K562 (cell line): ENCODE measurements around the gene DCUN1D2. TPM values are rescaled to one million over a fixed set of nuclear protein-coding genes. Genes with fewer than 3 reads are reported as not detected.

Experiments used
- ATAC-seq: fragments of 200-7000 bp; cut with Tn5 transposase; 3 replicates; pipeline ENCODE4 v1.9.1; 2020; ENCODE audit warnings: moderate library complexity
- BruUV-seq: library from RNA; stranded (reverse); fragments of 400-500 nt; replicated peaks from 2 replicates; lab custom pipeline; 2021; lab: Mats Ljungman, UMichigan
- CTCF ChIA-PET: fragments of 300-600 bp; formaldehyde crosslinking; extraction: SDS; loops from one replicate; lab custom pipeline; 2021; ENCODE audit warnings: low intra/inter-chr PET ratio; lab: Yijun Ruan, JAX
- POLR2A ChIA-PET: fragments of 300-600, 350-650 bp; sonication (Branson Sonifier 250); formaldehyde crosslinking; extraction: SDS; loops from one replicate; lab custom pipeline; 2021; ENCODE audit warnings: antibody characterized with exemption, inconsistent platforms; lab: Yijun Ruan, JAX
- DNase-seq, 4 experiments: peaks; one replicate each; pipeline versions ENCODE4 v3.0.0 to v3.0.0-alpha.2; 2011 to 2018; ENCODE audit warnings: low spot score in 3 of 4, mixed read lengths in 3 of 4; ENCODE audit errors: extremely low read depth in 1 of 4
- FAIRE-seq: peaks from 2 replicates; lab custom pipeline; 2011; peaks lifted over from hg19 to GRCh38; lab: Jason Lieb, UNC
- H2AFZ ChIP-seq: 2 replicates; pipeline ENCODE4 v1.6.0; 2011; ENCODE audit warnings: low read depth, low read length, control low read depth, inconsistent platforms
- H3K27ac ChIP-seq: fragments of 200-600 bp; 3 replicates; pipeline ENCODE4 v1.8.0; 2011; ENCODE audit warnings: low read depth, mild to moderate bottlenecking, control low read depth, inconsistent platforms, low read length, moderate library complexity, mixed read lengths; ENCODE audit errors: extremely low read depth
- H3K27me3 ChIP-seq, 2 experiments: fragments of 300-600 bp in 1 of 2; 2 replicates in 1 of 2; 3 replicates in 1 of 2; pipeline versions ENCODE4 v1.6.0 to v1.8.0; 2011; ENCODE audit warnings: inconsistent platforms in 2 of 2, low read length in 2 of 2, mild to moderate bottlenecking in 1 of 2, mixed read lengths in 1 of 2, moderate library complexity in 1 of 2; ENCODE audit not compliant: control insufficient read depth in 2 of 2, insufficient read depth in 2 of 2
- H3K36me3 ChIP-seq: fragments of 300-600 bp; 3 replicates; pipeline ENCODE4 v1.8.0; 2011; ENCODE audit warnings: mild to moderate bottlenecking, low read length, inconsistent platforms; ENCODE audit not compliant: control insufficient read depth, insufficient read depth
- H3K4me1 ChIP-seq, 2 experiments: fragments of 200-600 bp in 1 of 2; replicated peaks in 1 of 2; 2 replicates in 1 of 2; 3 replicates in 1 of 2; pipeline versions ENCODE4 v1.5.1 to v1.8.0; 2011; ENCODE audit warnings: inconsistent platforms in 2 of 2, low read length in 2 of 2, mild to moderate bottlenecking in 1 of 2, mixed read lengths in 1 of 2, moderate library complexity in 1 of 2; ENCODE audit not compliant: control insufficient read depth in 2 of 2, insufficient read depth in 2 of 2
- H3K4me2 ChIP-seq: 2 replicates; pipeline ENCODE4 v1.6.1; 2011; ENCODE audit warnings: low read length, control low read depth, inconsistent platforms, mixed read lengths; ENCODE audit not compliant: insufficient read depth
- H3K4me3 ChIP-seq: fragments of 200-600 bp; sonication (generic), shearing (Covaris generic); 2 replicates; pipeline ENCODE4 v1.5.1; 2016; ENCODE audit warnings: control low read depth, inconsistent platforms
- H3K79me2 ChIP-seq: fragments of 200-600 bp; 3 replicates; pipeline ENCODE4 v1.8.0; 2011; ENCODE audit warnings: low read length, inconsistent platforms; ENCODE audit not compliant: control insufficient read depth, insufficient read depth
- H3K9ac ChIP-seq, 2 experiments: 2 replicates each; pipeline versions ENCODE4 v1.6.0 to v1.6.1; 2011; ENCODE audit warnings: low read depth in 2 of 2, low read length in 2 of 2, control low read depth in 1 of 2, inconsistent platforms in 1 of 2, mild to moderate bottlenecking in 1 of 2, mixed read lengths in 1 of 2; ENCODE audit not compliant: insufficient read depth in 1 of 2
- H3K9me1 ChIP-seq: one replicate; pipeline ENCODE4 v1.6.0; 2011; ENCODE audit warnings: inconsistent platforms, mild to moderate bottlenecking, low read length, moderate library complexity; ENCODE audit not compliant: control insufficient read depth, insufficient read depth
- H3K9me3 ChIP-seq: replicated peaks from 2 replicates; pipeline ENCODE4 v1.5.1; 2011; ENCODE audit warnings: low read depth, low read length, inconsistent platforms; ENCODE audit not compliant: control insufficient read depth, insufficient read depth
- H4K20me1 ChIP-seq: replicated peaks from 2 replicates; pipeline ENCODE4 v1.6.1; 2011; ENCODE audit warnings: low read length, inconsistent platforms, mixed read lengths; ENCODE audit not compliant: control insufficient read depth, insufficient read depth
- ARID2 ChIP-seq: fragments of 450-650 bp; IDR thresholded peaks from 2 replicates; pipeline ENCODE4 v1.6.1; 2017; ENCODE audit warnings: antibody characterized with exemption, mild to moderate bottlenecking
- ARNT ChIP-seq, 2 experiments: fragments of 450-650 bp; IDR thresholded peaks; 2 replicates each; pipeline ENCODE4 v1.6.1; 2016; ENCODE audit warnings: mild to moderate bottlenecking in 1 of 2
- GTF2A2 ChIP-seq: IDR thresholded peaks from 2 replicates; pipeline ENCODE4 v1.6.1; 2016; ENCODE audit warnings: mild to moderate bottlenecking, missing genetic modification characterization, missing compliant biosample characterization
- NCOR1 ChIP-seq: fragments of 450-650 bp; IDR thresholded peaks from 2 replicates; pipeline ENCODE4 v1.6.1; 2016; ENCODE audit warnings: mild to moderate bottlenecking, moderate library complexity
- SIX5 ChIP-seq, 2 experiments: IDR thresholded peaks; 2 replicates each; pipeline ENCODE4 v1.6.1; 2011; ENCODE audit warnings: low read length in 2 of 2, borderline replicate concordance in 1 of 2, low read depth in 1 of 2, mild to moderate bottlenecking in 1 of 2, moderate library complexity in 1 of 2; ENCODE audit not compliant: insufficient read depth in 1 of 2
- TAF15 ChIP-seq: fragments of 200-400 bp; formaldehyde crosslinking; IDR thresholded peaks from 2 replicates; pipeline ENCODE4 v1.6.1; 2017; ENCODE audit warnings: mild to moderate bottlenecking, low read depth, low read length, moderate library complexity
- THRAP3 ChIP-seq: fragments of 450-650 bp; IDR thresholded peaks from 2 replicates; pipeline ENCODE4 v1.6.1; 2016; ENCODE audit warnings: mild to moderate bottlenecking, inconsistent platforms, borderline replicate concordance
- ZNF274 ChIP-seq: IDR thresholded peaks from 2 replicates; pipeline ENCODE4 v1.6.1; 2011; ENCODE audit warnings: low read depth, mild to moderate bottlenecking, low read length, moderate library complexity, borderline replicate concordance
- whole genome bisulfite sequencing: fragments of 100-300 bp; shearing (Covaris generic); methylation state at CpG from one replicate; pipeline ENCODE4 v1.1.6; 2016; ENCODE audit warnings: low coverage, mixed read lengths; ENCODE audit not compliant: insufficient coverage; ENCODE audit errors: missing lambda C conversion rate; 5-methylcytosine and 5-hydroxymethylcytosine counted together
- in situ Hi-C: fragments of 300-500 bp; cut with MboI; formaldehyde crosslinking; loops from 4 replicates; pipeline ENCODE4 v1.15.0; 2018; ENCODE audit warnings: inconsistent platforms, mixed read lengths
- intact Hi-C: fragments of 100-400 bp; cut with micrococcal nuclease; formaldehyde crosslinking; loops from 2 replicates; pipeline ENCODE4 v1.14.2; 2022
- polyA plus RNA-seq, 8 experiments: library from polyadenylated mRNA; depleted of rRNA in 4 of 8; stranded (reverse) in 5 of 8; unstranded in 3 of 8; fragments of >200 nt; fragmentation: Nextera tagmentation in 2 of 8; fragmentation: Illumina TruSeq in 1 of 8; extraction: Ambion mirVana in 2 of 8; extraction: Trizol in 1 of 8; gene quantifications; 2 replicates each; pipeline versions ENCODE4 v1.2.1 to v1.2.3, GENCODE V29; 2011 to 2014; ENCODE audit warnings: inconsistent platforms in 1 of 8, missing spikeins in 1 of 8
- total RNA-seq, 7 experiments: library from RNA; depleted of rRNA in 6 of 7; stranded (reverse); fragments of >200 nt in 6 of 7; fragmentation: Illumina TruSeq in 2 of 7; extraction: Trizol in 2 of 7; gene quantifications; 2 replicates each; pipeline versions ENCODE4 v1.2.1 to v1.2.3, GENCODE V29; 2011 to 2021; ENCODE audit warnings: low replicate concordance in 1 of 7

The DCUN1D2 gene
- total and polyA plus RNA-seq, 9 of the 15 experiments (the other 6 are each of a cell fraction or from before 2014, with no cell fraction given): 2.1 to 16.8 (median 11.1) TPM

- ChIA-PET POLR2A (no interaction called here), CTCF (no interaction called here)
- H3K79me2 ChIP-seq: no peaks in the 10 kb centered on the region
- no peaks in the 10 kb centered on the region for H3K36me3 ChIP-seq
- no peak overlapping the region for H2AFZ ChIP-seq
- no peaks in the 10 kb centered on the region; the same call in none of the 2 replicates for H4K20me1 ChIP-seq
- H3K4me2 ChIP-seq: no peak overlapping the region
- H3K9me1 ChIP-seq: no peaks in the 10 kb centered on the region
- H3K9me3 ChIP-seq: no peaks in the 10 kb centered on the region
- TF ChIP-seq GTF2A2 (tag): no peak
- no peak for TF ChIP-seq NCOR1
- TF ChIP-seq ARNT (IDR thresholded peaks at IDR 0.05): no peak
- TF ChIP-seq ZNF274: no peak
- no peak for TF ChIP-seq THRAP3
- TF ChIP-seq TAF15: no peak
- TF ChIP-seq SIX5 (IDR thresholded peaks at IDR 0.05; ENCODE audit: borderline replicate concordance in 1 of 2, insufficient read depth in 1 of 2, low read depth in 1 of 2, low read length in 2 of 2): no peak
- no peak for TF ChIP-seq ARID2
- peaks cover 0 to 39% of the 10 kb centered on the region in 2 experiments; a peak in 2 of 5 replicates for H3K4me1 ChIP-seq
- H3K9ac ChIP-seq: no peak overlapping the region
- H3K27me3 ChIP-seq: peaks cover 40 to 77% of the 10 kb centered on the region in 2 experiments
- no peak overlapping the region for H3K27ac ChIP-seq
- BruUV-seq: no TSS peak
- H3K4me3 ChIP-seq: no peak overlapping the region
- intact Hi-C loops: loop anchor here (5.0 kb wide), 1 partner anchor 154 kb away; no protein-coding TSS in a partner anchor
- 17% methylated on average over 2 of the region's 3 CpGs for WGBS
- in situ Hi-C loops: no loop called here
- DNase-seq (no peak), FAIRE-seq (no peak), ATAC-seq (no peak)
These were observed 81.9 kb downstream of the DCUN1D2 start for GRCh38 chr13:113408562-113408961.
